BE2C (cell line): ENCODE data around the gene ZNF624. TPM values are rescaled to one million over a fixed set of nuclear protein-coding genes. Genes with fewer than 3 reads are reported as not detected.
"Not testable (repeated sequence)": the region's sequence is repeated elsewhere in the genome, so short reads cannot be mapped to it uniquely, and the experiment has no call there.

Experiments
- DNase-seq: peaks from one replicate; pipeline ENCODE4 v3.0.0-alpha.2; 2020
- H3K27me3 ChIP-seq: fragments of 250-450 bp; sonication (Bioruptor Pico); 2 replicates; pipeline ENCODE4 v1.5.1; 2020; ENCODE audit warnings: mild to moderate bottlenecking
- H3K36me3 ChIP-seq: fragments of 250-450 bp; sonication (Bioruptor Pico); 2 replicates; pipeline ENCODE4 v1.5.1; 2020; ENCODE audit warnings: mild to moderate bottlenecking
- H3K4me1 ChIP-seq: fragments of 250-450 bp; sonication (Bioruptor Pico); 2 replicates; pipeline ENCODE4 v1.5.1; 2020
- H3K4me3 ChIP-seq: 2 replicates; pipeline ENCODE4 v1.5.1; 2011; ENCODE audit warnings: low read depth, low read length
- H3K9me3 ChIP-seq: fragments of 250-450 bp; sonication (Bioruptor Pico); 2 replicates; pipeline ENCODE4 v1.5.1; 2020
- CTCF ChIP-seq: IDR thresholded peaks from 2 replicates; pipeline ENCODE4 v1.5.1; 2012; ENCODE audit warnings: mild to moderate bottlenecking, low read depth, low read length
- polyA plus RNA-seq: library from polyadenylated mRNA; unstranded; fragments of >200 nt; gene quantifications from one replicate; pipeline ENCODE4 v1.2.1, GENCODE V29; 2012; ENCODE audit warnings: low read depth, missing spikeins; ENCODE audit not compliant: insufficient read length, insufficient read depth

Gene ZNF624
- polyA plus RNA-seq, result 0.60 TPM

GRCh38 chr17:16653367-16654041 is at the start of gene ZNF624:
ZNF624 (minus strand) TSS chr17:16653850.
- H3K4me3 ChIP-seq, result peak within 1 kb of the TSS; percentile 64
- TF ChIP-seq CTCF, result no peak
- H3K27me3 ChIP-seq, result no peaks in the 10 kb centered on the region
- no peaks in the 10 kb centered on the region for H3K36me3 ChIP-seq
- no peaks in the 10 kb centered on the region for H3K4me1 ChIP-seq
- DNase-seq, result peak; percentile 87
- H3K9me3 ChIP-seq, result no peaks in the 10 kb centered on the region

- H3K27me3 ChIP-seq, H3K4me3 ChIP-seq, H3K4me1 ChIP-seq, H3K9me3 ChIP-seq, H3K36me3 ChIP-seq, DNase-seq: not testable (repeated sequence)
Observed at GRCh38 chr17:16697603-16698002, 44.0 kb upstream of the ZNF624 start.

GRCh38 chr17:16690447-16690846 is 36.8 kb upstream of the ZNF624 start:
- H3K9me3 ChIP-seq, H3K4me1 ChIP-seq, H3K36me3 ChIP-seq, DNase-seq, H3K4me3 ChIP-seq, H3K27me3 ChIP-seq: not testable (repeated sequence)

- DNase-seq, H3K4me3 ChIP-seq, H3K9me3 ChIP-seq, H3K4me1 ChIP-seq, H3K36me3 ChIP-seq, H3K27me3 ChIP-seq: not testable (repeated sequence)
- TF ChIP-seq CTCF, result peak; percentile 45
Observed at GRCh38 chr17:16689731-16690281, 36.2 kb upstream of the ZNF624 start, which contains the start of gene CCDC144A. CCDC144A (plus strand) TSS chr17:16690241; CDS start chr17:16690401, 160 bp downstream.

- not testable (repeated sequence) for H3K36me3 ChIP-seq, H3K4me3 ChIP-seq, H3K27me3 ChIP-seq, DNase-seq, H3K9me3 ChIP-seq, H3K4me1 ChIP-seq
Observed at GRCh38 chr17:16687151-16687550, 33.5 kb upstream of the ZNF624 start.

- H3K9me3 ChIP-seq, H3K36me3 ChIP-seq, DNase-seq, H3K4me3 ChIP-seq, H3K27me3 ChIP-seq, H3K4me1 ChIP-seq: not testable (repeated sequence)
Observed at GRCh38 chr17:16686019-16686418, 32.4 kb upstream of the ZNF624 start.

GRCh38 chr17:16683290-16684138 is 29.9 kb upstream of the ZNF624 start:
- H3K4me3 ChIP-seq, H3K27me3 ChIP-seq, DNase-seq, H3K4me1 ChIP-seq, H3K9me3 ChIP-seq, H3K36me3 ChIP-seq: not testable (repeated sequence)

- no peak overlapping the region for H3K4me3 ChIP-seq
- no peak for DNase-seq
- H3K9me3 ChIP-seq, result no peaks in the 10 kb centered on the region
- H3K4me1 ChIP-seq, result no peaks in the 10 kb centered on the region
- H3K27me3 ChIP-seq, result no peaks in the 10 kb centered on the region
- TF ChIP-seq CTCF, result no peak
- H3K36me3 ChIP-seq, result no peaks in the 10 kb centered on the region
Observed at GRCh38 chr17:16676676-16677268, 23.1 kb upstream of the ZNF624 start.

GRCh38 chr17:16666907-16667636 is 13.4 kb upstream of the ZNF624 start:
- not testable (repeated sequence) for H3K27me3 ChIP-seq, H3K36me3 ChIP-seq, H3K4me1 ChIP-seq, H3K9me3 ChIP-seq
- H3K4me3 ChIP-seq, result peak overlapping the region; percentile 35
- peak; percentile 44 for DNase-seq

GRCh38 chr17:16666553-16666906 is 12.9 kb upstream of the ZNF624 start:
- not testable (repeated sequence) for H3K4me3 ChIP-seq, DNase-seq

More at GRCh38 chr17:16666553-16666906, 12.9 kb upstream of the ZNF624 start:
- H3K36me3 ChIP-seq, H3K9me3 ChIP-seq, H3K4me1 ChIP-seq, H3K27me3 ChIP-seq: not testable (repeated sequence)
